NOMO-1 treated with dmso at 0.1 percent for 144 hours (cell line): Measurements from ENCODE around the gene GREB1.

Experiments
- DNase-seq: peaks from one replicate; lab custom pipeline; 2025; ENCODE audit not compliant: unreplicated experiment; lab: John Stamatoyannopoulos, UW

GREB1 gene

GRCh38 chr2:11630855-11631254 is 97.0 kb downstream of the GREB1 start:
- DNase-seq = no peak

- no peak for DNase-seq
Observed at GRCh38 chr2:11631462-11631861, 97.6 kb downstream of the GREB1 start.

- DNase-seq = no peak
Observed at GRCh38 chr2:11633923-11634478, 100.2 kb downstream of the GREB1 start.

- no peak for DNase-seq
Observed at GRCh38 chr2:11634584-11634983, 100.7 kb downstream of the GREB1 start.

- no peak for DNase-seq
Observed at GRCh38 chr2:11635141-11635540, 101.3 kb downstream of the GREB1 start.

GRCh38 chr2:11636593-11637295 is 102.9 kb downstream of the GREB1 start:
- DNase-seq = no peak

- DNase-seq = no peak
Observed at GRCh38 chr2:11637546-11637945, 103.7 kb downstream of the GREB1 start.

- DNase-seq = no peak
Observed at GRCh38 chr2:11639503-11639902, 105.7 kb downstream of the GREB1 start.

GRCh38 chr2:11640132-11640531 is 106.3 kb downstream of the GREB1 start:
- DNase-seq = no peak

- DNase-seq = no peak
Observed at GRCh38 chr2:11642972-11643371, 109.1 kb downstream of the GREB1 start.

GRCh38 chr2:11644293-11644692 is 110.4 kb downstream of the GREB1 start:
- no peak for DNase-seq

- DNase-seq = no peak
Observed at GRCh38 chr2:11646530-11646929, 112.7 kb downstream of the GREB1 start.

GRCh38 chr2:11647834-11648600 is 114.2 kb downstream of the GREB1 start:
- DNase-seq = no peak

- DNase-seq = no peak
Observed at GRCh38 chr2:11649093-11649492, 115.2 kb downstream of the GREB1 start.

- DNase-seq = no peak
Observed at GRCh38 chr2:11651856-11652548, 118.2 kb downstream of the GREB1 start.

- DNase-seq = no peak
Observed at GRCh38 chr2:11652553-11652952, 118.7 kb downstream of the GREB1 start.

- no peak for DNase-seq
Observed at GRCh38 chr2:11655495-11655894, 121.7 kb downstream of the GREB1 start.

- DNase-seq = no peak
Observed at GRCh38 chr2:11656252-11656651, 122.4 kb downstream of the GREB1 start.

GRCh38 chr2:11656671-11657101 is 122.8 kb downstream of the GREB1 start:
- no peak for DNase-seq

GRCh38 chr2:11657195-11657594 is 123.3 kb downstream of the GREB1 start:
- no peak for DNase-seq

GRCh38 chr2:11657646-11658045 is 123.8 kb downstream of the GREB1 start:
- DNase-seq = no peak
